SHP77 treated with DMSO at 0.1 percent for 48 hours (cell line): ENCODE measurements around the gene IRAK3.
"Not testable (repeated sequence)": the region's sequence is repeated elsewhere in the genome, so short reads cannot be mapped to it uniquely, and the experiment has no call there.

Experiments used
- DNase-seq: peaks from one replicate; lab custom pipeline; 2025; lab: John Stamatoyannopoulos, UW

Gene IRAK3

GRCh38 chr12:66213011-66213410 is 24.0 kb downstream of the IRAK3 start:
- DNase-seq: not testable (repeated sequence)

GRCh38 chr12:66217342-66217917 is 28.4 kb downstream of the IRAK3 start:
- no peak for DNase-seq

GRCh38 chr12:66228462-66228861 is 39.4 kb downstream of the IRAK3 start:
- DNase-seq: no peak

- DNase-seq: no peak
Measured at GRCh38 chr12:66232263-66232662, 43.2 kb downstream of the IRAK3 start.

- DNase-seq: peak; percentile 45
Measured at GRCh38 chr12:66234037-66234693, 45.2 kb downstream of the IRAK3 start.

GRCh38 chr12:66234773-66235625 is 46.0 kb downstream of the IRAK3 start:
- DNase-seq: not testable (repeated sequence)

GRCh38 chr12:66235626-66236281 is 46.7 kb downstream of the IRAK3 start:
- no peak for DNase-seq

- not testable (repeated sequence) for DNase-seq
Measured at GRCh38 chr12:66236282-66236675, 47.3 kb downstream of the IRAK3 start.

- no peak for DNase-seq
Measured at GRCh38 chr12:66236969-66237368, 48.0 kb downstream of the IRAK3 start.

- no peak for DNase-seq
Measured at GRCh38 chr12:66237505-66238175, 48.6 kb downstream of the IRAK3 start.

GRCh38 chr12:66239295-66239694 is 50.3 kb downstream of the IRAK3 start:
- DNase-seq: no peak

- no peak for DNase-seq
Measured at GRCh38 chr12:66240096-66240820, 51.2 kb downstream of the IRAK3 start.

GRCh38 chr12:66241061-66242043 is 52.3 kb downstream of the IRAK3 start:
- DNase-seq: no peak

GRCh38 chr12:66242311-66242710 is 53.3 kb downstream of the IRAK3 start:
- no peak for DNase-seq

- DNase-seq: no peak
Measured at GRCh38 chr12:66243911-66244310, 54.9 kb downstream of the IRAK3 start.

- no peak for DNase-seq
Measured at GRCh38 chr12:66244446-66244845, 55.4 kb downstream of the IRAK3 start.

GRCh38 chr12:66247741-66248140 is 58.7 kb downstream of the IRAK3 start:
- no peak for DNase-seq

- no peak for DNase-seq
Measured at GRCh38 chr12:66251049-66251448, 62.0 kb downstream of the IRAK3 start.

- no peak for DNase-seq
Measured at GRCh38 chr12:66252771-66253170, 63.8 kb downstream of the IRAK3 start.

GRCh38 chr12:66255737-66256136 is 66.7 kb downstream of the IRAK3 start:
- no peak for DNase-seq
